ENCODE data around the gene AHNAK2. TPM values are rescaled to one million over a fixed set of nuclear protein-coding genes. Genes with fewer than 3 reads are reported as not detected.
A peak's percentile ranks its signal among the peaks of the same experiment; 100 is the strongest.

The AHNAK2 gene
- total and polyA plus RNA-seq, 2 experiments from 2014 or later, result 1.8 to 4.6 TPM

DNA sequence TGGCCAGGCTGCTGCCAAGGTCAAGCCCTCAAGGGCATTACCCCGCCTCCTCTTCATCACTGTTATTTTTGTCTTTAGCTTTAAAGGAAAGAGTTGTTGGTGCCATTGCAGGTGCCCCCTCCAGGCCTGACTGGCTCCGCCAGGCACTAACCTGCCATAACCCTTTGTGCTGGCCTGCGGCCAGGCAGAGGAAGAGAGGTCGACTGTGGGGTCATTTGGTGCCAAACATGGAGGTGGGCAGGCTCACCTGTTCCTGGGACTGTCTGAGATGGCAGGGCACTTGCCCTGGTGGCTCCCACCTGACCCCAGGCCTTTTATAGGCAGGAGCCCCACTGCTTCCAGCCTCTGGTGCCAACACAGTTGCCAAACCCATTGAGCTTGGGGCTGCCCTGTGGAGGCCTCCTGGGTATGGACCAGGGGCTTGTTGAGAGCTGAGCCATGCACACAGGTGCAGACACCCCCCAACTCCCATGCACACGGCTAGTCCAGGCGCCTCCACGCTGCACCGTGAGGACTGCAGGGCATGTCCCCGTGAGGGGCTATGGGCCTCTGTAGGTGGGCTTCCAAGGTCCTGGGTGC, 82.9 kb downstream of the AHNAK2 start:
- H3K4me1 ChIP-seq (ENCODE audit: insufficient read depth), result no peaks in the 10 kb centered on the region
- no peaks in the 10 kb centered on the region for H3K9me3 ChIP-seq (ENCODE audit: low read depth)
- no peaks in the 10 kb centered on the region for H3K79me2 ChIP-seq
- no peaks in the 10 kb centered on the region for H3K27me3 ChIP-seq
- H3K27ac ChIP-seq, result no peak overlapping the region
- TF ChIP-seq EZH2phosphoT487 (IDR thresholded peaks at IDR 0.05; ENCODE audit: low read depth, severe bottlenecking, unreplicated experiment) (no peak), EZH2 (IDR thresholded peaks at IDR 0.05; ENCODE audit: borderline replicate concordance) (no peak)
- H3K36me3 ChIP-seq (replicated peaks; ENCODE audit: insufficient read depth, low read depth), result no peaks in the 10 kb centered on the region
- DNase-seq (ENCODE audit: low spot score), result peak; percentile 5
- H2AFZ ChIP-seq, result no peak overlapping the region
- no peak overlapping the region for H3K4me3 ChIP-seq
- H3K9me2 ChIP-seq (replicated peaks; ENCODE audit: insufficient read depth), result no peaks in the 10 kb centered on the region
- 94% methylated on average over 9 of the region's 9 CpGs for WGBS (ENCODE audit: low lambda C conversion rate, missing lambda C conversion rate)
- H3K4me2 ChIP-seq, result no peak overlapping the region
- no peaks in the 10 kb centered on the region for H4K20me1 ChIP-seq (ENCODE audit: insufficient read depth, poor library complexity, severe bottlenecking)

DNA sequence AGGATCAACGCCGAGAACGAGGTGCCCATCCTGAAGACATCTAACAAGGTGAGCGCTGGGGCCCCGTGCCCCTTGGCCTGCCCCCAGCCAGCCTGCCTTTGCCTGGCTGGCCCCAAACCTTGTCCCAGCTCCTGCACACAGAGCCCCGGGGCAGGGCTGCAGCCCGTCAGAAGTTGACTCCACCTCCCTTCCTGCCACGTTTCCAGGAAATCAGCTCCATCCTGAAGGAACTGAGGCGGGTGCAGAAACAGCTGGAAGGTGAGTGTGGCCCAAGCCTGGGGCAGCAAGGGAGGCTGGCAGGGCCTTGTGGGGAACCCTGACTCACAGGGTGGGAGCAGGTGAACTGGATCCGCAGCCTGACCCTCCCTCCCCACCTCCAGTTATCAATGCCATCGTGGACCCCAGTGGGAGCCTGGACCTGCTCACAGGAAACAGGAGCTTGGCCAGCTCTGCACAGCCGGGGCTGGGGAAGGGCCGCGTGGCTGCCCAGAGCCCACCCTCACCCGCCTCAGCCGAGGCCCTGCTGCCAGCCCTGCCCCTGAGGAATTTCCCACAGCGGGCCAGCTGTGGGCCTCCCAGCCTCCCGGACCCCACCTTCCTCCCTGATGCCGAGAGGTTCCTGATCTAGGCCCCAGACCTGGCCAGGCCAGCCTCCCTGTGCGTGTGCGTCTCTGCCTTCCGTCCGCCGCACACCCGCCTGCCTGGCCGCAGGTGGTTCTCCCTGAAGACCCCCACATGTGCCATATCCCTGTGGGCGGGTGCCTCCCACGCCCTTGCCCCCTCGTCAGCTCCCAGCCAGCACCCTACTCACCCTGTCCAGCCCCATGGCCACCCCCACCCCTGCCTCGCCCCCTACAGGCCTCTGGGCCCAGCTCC, 83.6 kb downstream of the AHNAK2 start:
- 87% methylated on average over 25 of the region's 30 CpGs for WGBS (ENCODE audit: low lambda C conversion rate, missing lambda C conversion rate)
- Histone ChIP-seq H2AFZ (no peak overlapping the region), H3K79me2 (no peaks in the 10 kb centered on the region), H3K9me3 (ENCODE audit: low read depth) (no peaks in the 10 kb centered on the region), H3K36me3 (replicated peaks; ENCODE audit: insufficient read depth, low read depth) (no peaks in the 10 kb centered on the region), H3K27me3 (no peaks in the 10 kb centered on the region), H3K4me2 (no peak overlapping the region), H3K9me2 (replicated peaks; ENCODE audit: insufficient read depth) (no peaks in the 10 kb centered on the region), H3K4me3 (no peak overlapping the region), H3K4me1 (ENCODE audit: insufficient read depth) (no peaks in the 10 kb centered on the region), H4K20me1 (ENCODE audit: insufficient read depth, poor library complexity, severe bottlenecking) (no peaks in the 10 kb centered on the region), H3K27ac (no peak overlapping the region)
- no peak for TF ChIP-seq EZH2 (IDR thresholded peaks at IDR 0.05; ENCODE audit: borderline replicate concordance)
- no peak for TF ChIP-seq EZH2phosphoT487 (IDR thresholded peaks at IDR 0.05; ENCODE audit: low read depth, severe bottlenecking, unreplicated experiment)
- TF ChIP-seq, protein P1, sequence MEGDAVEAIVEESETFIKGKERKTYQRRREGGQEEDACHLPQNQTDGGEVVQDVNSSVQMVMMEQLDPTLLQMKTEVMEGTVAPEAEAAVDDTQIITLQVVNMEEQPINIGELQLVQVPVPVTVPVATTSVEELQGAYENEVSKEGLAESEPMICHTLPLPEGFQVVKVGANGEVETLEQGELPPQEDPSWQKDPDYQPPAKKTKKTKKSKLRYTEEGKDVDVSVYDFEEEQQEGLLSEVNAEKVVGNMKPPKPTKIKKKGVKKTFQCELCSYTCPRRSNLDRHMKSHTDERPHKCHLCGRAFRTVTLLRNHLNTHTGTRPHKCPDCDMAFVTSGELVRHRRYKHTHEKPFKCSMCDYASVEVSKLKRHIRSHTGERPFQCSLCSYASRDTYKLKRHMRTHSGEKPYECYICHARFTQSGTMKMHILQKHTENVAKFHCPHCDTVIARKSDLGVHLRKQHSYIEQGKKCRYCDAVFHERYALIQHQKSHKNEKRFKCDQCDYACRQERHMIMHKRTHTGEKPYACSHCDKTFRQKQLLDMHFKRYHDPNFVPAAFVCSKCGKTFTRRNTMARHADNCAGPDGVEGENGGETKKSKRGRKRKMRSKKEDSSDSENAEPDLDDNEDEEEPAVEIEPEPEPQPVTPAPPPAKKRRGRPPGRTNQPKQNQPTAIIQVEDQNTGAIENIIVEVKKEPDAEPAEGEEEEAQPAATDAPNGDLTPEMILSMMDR (IDR thresholded peaks at IDR 0.05; ENCODE audit: poor library complexity), result no peak
- peak; percentile 4 for DNase-seq (ENCODE audit: low spot score)

DNA sequence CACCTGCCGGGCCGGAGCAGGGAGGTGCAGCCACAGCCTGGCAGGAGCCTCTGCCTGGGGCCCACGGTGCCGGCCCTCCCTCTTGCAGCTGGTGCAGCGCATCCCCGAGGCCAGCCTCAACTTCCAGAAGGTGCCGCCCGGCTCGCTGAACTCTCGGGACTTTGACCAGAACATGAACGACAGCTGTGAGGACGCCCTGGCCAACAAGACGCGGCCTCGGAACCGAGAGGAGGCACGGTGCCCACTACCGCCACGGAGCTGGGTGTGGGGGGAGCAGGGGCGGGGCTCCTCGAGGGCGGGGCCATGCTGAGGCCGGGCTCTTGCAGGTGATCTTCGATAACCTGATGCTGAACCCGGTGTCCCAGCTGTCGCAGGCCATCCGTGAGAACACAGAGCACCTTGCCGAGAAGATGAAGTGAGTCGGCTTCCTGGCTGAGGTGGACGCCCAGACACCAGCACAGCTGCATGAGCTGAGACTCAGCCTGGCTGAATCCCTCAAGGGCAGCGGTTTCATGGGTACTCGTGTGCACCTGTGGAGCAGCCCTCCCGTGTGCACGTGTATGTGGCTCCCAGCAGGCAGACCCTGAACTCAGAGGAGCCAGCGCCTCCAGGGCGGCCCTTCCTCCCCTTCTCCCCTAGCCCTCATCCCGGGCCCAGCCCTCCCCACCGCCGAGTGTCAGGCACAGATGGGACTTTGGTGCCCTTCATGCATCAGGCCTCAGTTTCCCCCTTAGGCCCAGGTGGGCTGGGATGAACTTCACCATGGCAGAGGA, 84.6 kb downstream of the AHNAK2 start:
- Histone ChIP-seq H3K9me3 (ENCODE audit: low read depth) (no peaks in the 10 kb centered on the region), H4K20me1 (ENCODE audit: insufficient read depth, poor library complexity, severe bottlenecking) (no peaks in the 10 kb centered on the region), H3K79me2 (no peaks in the 10 kb centered on the region), H3K27ac (no peak overlapping the region), H3K4me1 (ENCODE audit: insufficient read depth) (no peaks in the 10 kb centered on the region), H3K9me2 (replicated peaks; ENCODE audit: insufficient read depth) (no peaks in the 10 kb centered on the region), H2AFZ (no peak overlapping the region), H3K4me3 (no peak overlapping the region), H3K4me2 (no peak overlapping the region), H3K36me3 (replicated peaks; ENCODE audit: insufficient read depth, low read depth) (no peaks in the 10 kb centered on the region), H3K27me3 (no peaks in the 10 kb centered on the region)
- peak; percentile 5 for DNase-seq (ENCODE audit: low spot score)
- WGBS (ENCODE audit: low lambda C conversion rate, missing lambda C conversion rate), result 92% methylated on average over 33 of the region's 39 CpGs
- TF ChIP-seq EZH2phosphoT487 (IDR thresholded peaks at IDR 0.05; ENCODE audit: low read depth, severe bottlenecking, unreplicated experiment) (no peak), EZH2 (IDR thresholded peaks at IDR 0.05; ENCODE audit: borderline replicate concordance) (no peak)
- TF ChIP-seq, protein P1 (IDR thresholded peaks at IDR 0.05; ENCODE audit: poor library complexity), result no peak

Data from hepatocyte (in vitro differentiated cells).